ENCODE measurements around the gene PFDN4. TPM values are rescaled to one million over a fixed set of nuclear protein-coding genes. Genes with fewer than 3 reads are reported as not detected.

Gene PFDN4
- total RNA-seq, 1 donor from 2014 or later = 15.3 TPM

- DNase-seq (no peak), ATAC-seq (no peak)
- Histone ChIP-seq H3K27me3 (ENCODE audit: low read depth) (peaks cover 58% of the 10 kb centered on the region), H3K27ac (no peak overlapping the region), H3K4me3 (no peak overlapping the region), H3K9me3 (no peaks in the 10 kb centered on the region), H3K36me3 (no peaks in the 10 kb centered on the region), H3K4me1 (peaks cover 24% of the 10 kb centered on the region)
- TF ChIP-seq, protein P1, sequence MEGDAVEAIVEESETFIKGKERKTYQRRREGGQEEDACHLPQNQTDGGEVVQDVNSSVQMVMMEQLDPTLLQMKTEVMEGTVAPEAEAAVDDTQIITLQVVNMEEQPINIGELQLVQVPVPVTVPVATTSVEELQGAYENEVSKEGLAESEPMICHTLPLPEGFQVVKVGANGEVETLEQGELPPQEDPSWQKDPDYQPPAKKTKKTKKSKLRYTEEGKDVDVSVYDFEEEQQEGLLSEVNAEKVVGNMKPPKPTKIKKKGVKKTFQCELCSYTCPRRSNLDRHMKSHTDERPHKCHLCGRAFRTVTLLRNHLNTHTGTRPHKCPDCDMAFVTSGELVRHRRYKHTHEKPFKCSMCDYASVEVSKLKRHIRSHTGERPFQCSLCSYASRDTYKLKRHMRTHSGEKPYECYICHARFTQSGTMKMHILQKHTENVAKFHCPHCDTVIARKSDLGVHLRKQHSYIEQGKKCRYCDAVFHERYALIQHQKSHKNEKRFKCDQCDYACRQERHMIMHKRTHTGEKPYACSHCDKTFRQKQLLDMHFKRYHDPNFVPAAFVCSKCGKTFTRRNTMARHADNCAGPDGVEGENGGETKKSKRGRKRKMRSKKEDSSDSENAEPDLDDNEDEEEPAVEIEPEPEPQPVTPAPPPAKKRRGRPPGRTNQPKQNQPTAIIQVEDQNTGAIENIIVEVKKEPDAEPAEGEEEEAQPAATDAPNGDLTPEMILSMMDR (IDR thresholded peaks at IDR 0.05) = no peak
- intact Hi-C loops (cut with DNase I) = no loop called here
These were observed 31.3 kb upstream of the PFDN4 start for GRCh38 chr20:54176610-54177009.

GRCh38 chr20:54177378-54177777 lies 30.5 kb upstream of the PFDN4 start:
- TF ChIP-seq, protein P1 (IDR thresholded peaks at IDR 0.05) = no peak
- DNase-seq = no peak
- no peak for ATAC-seq
- Histone ChIP-seq H3K4me3 (no peak overlapping the region), H3K4me1 (peaks cover 24% of the 10 kb centered on the region), H3K36me3 (no peaks in the 10 kb centered on the region), H3K27ac (no peak overlapping the region), H3K9me3 (no peaks in the 10 kb centered on the region), H3K27me3 (ENCODE audit: low read depth) (peaks cover 50% of the 10 kb centered on the region)
- intact Hi-C loops (cut with DNase I) = no loop called here

DNA sequence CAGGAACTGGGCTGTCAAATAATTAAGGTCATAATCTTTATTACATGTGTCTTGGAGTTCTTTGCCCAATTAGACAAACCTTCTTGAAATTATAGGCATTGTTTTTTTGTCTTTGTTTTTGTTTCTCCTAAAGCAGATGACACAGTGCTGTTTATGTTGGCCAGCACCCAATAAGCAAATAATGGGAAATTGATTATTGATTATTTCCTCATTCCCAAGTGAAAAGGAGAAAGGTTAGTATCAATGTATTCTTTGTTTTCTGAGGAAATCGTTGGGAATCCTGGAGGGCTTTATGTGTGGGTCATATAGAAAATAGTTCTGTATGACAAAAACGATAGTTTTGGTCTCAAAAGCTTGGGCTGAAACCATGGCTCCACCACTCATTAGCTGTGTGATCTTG lies 29.6 kb upstream of the PFDN4 start:
- H3K9me3 ChIP-seq = no peaks in the 10 kb centered on the region
- DNase-seq (no peak), ATAC-seq (no peak)
- intact Hi-C loops (cut with DNase I) = no loop called here
- peaks cover 41% of the 10 kb centered on the region for H3K27me3 ChIP-seq (ENCODE audit: low read depth)
- H3K4me1 ChIP-seq = peaks cover 18% of the 10 kb centered on the region
- no peak overlapping the region for H3K4me3 ChIP-seq
- no peaks in the 10 kb centered on the region for H3K36me3 ChIP-seq
- TF ChIP-seq, protein P1 (IDR thresholded peaks at IDR 0.05) = no peak
- H3K27ac ChIP-seq = no peak overlapping the region

DNA sequence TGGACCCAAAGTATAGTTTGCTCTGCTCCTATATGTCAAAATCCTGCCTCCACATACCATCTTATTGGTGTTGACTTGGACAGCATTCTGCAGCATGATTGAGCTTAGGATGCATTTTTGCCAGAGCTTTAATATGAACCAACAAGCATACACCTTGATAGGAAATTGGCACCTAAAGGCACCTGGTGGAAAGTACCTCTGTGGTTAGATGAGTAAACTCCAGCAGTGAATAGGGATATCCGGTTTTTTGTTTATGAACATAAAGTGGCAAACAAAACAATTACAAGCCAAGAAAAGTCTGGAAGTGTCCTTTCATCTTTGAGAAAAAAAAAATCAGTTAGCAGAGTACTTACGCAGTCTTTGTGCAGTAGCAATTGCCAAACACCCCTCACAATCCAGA lies 27.9 kb upstream of the PFDN4 start:
- H3K27me3 ChIP-seq (ENCODE audit: low read depth) = peaks cover 30% of the 10 kb centered on the region
- TF ChIP-seq, protein P1 (IDR thresholded peaks at IDR 0.05) = no peak
- H3K4me1 ChIP-seq = peaks cover 1% of the 10 kb centered on the region
- no peaks in the 10 kb centered on the region for H3K9me3 ChIP-seq
- DNase-seq (no peak), ATAC-seq (no peak)
- no peaks in the 10 kb centered on the region for H3K36me3 ChIP-seq
- intact Hi-C loops (cut with DNase I) = no loop called here
- H3K4me3 ChIP-seq = no peak overlapping the region
- H3K27ac ChIP-seq = no peak overlapping the region

- Histone ChIP-seq H3K4me1 (no peaks in the 10 kb centered on the region), H3K27me3 (ENCODE audit: low read depth) (peaks cover 20% of the 10 kb centered on the region), H3K27ac (no peak overlapping the region), H3K9me3 (no peaks in the 10 kb centered on the region), H3K36me3 (no peaks in the 10 kb centered on the region), H3K4me3 (no peak overlapping the region)
- intact Hi-C loops (cut with DNase I) = no loop called here
- TF ChIP-seq, protein P1 (IDR thresholded peaks at IDR 0.05) = no peak
- ATAC-seq = no peak
- DNase-seq = no peak
These were observed 27.0 kb upstream of the PFDN4 start for GRCh38 chr20:54180931-54181330.

DNA sequence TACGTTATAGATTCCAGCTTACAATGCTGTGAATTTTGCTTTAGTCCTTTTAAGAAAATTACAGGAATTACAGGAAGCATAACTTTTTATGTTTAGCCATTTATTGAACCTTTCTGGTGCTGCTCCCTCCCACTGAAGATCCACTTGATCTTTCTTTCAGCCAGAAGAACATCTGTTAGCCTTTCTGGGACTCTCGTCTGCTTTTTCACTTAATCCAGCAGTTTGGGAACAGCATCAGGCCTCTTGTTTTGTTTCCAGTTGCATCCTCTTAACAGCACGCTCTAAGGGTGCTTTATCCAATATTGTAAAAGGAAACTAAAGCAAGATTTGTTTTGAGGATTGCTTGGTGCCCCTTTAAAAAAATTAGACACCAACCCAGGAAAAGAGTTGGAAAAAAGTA lies 23.8 kb upstream of the PFDN4 start:
- no peaks in the 10 kb centered on the region for H3K9me3 ChIP-seq
- H3K27me3 ChIP-seq (ENCODE audit: low read depth) = peaks cover 5% of the 10 kb centered on the region
- no peak overlapping the region for H3K27ac ChIP-seq
- ATAC-seq (no peak), DNase-seq (no peak)
- intact Hi-C loops (cut with DNase I) = no loop called here
- TF ChIP-seq, protein P1 (IDR thresholded peaks at IDR 0.05) = no peak
- H3K4me1 ChIP-seq = no peaks in the 10 kb centered on the region
- no peak overlapping the region for H3K4me3 ChIP-seq
- no peaks in the 10 kb centered on the region for H3K36me3 ChIP-seq

All from lower lobe of right lung (tissue), 2 donors.